CD4-positive, alpha-beta memory T cell (primary cell): ENCODE results near the gene ZNF609. TPM values are rescaled to one million over a fixed set of nuclear protein-coding genes. Genes with fewer than 3 reads are reported as not detected.

Experiments used
- CTCF ChIA-PET: fragments of 350-600 bp; sonication (Branson Sonifier 250); formaldehyde crosslinking; loops from one replicate; lab custom pipeline; 2021; ENCODE audit warnings: inconsistent platforms; ENCODE audit not compliant: partially characterized antibody; lab: Charles Lee
- POLR2A ChIA-PET: fragments of 350-600 bp; sonication (Branson Sonifier 250); formaldehyde crosslinking; loops from one replicate; lab custom pipeline; 2021; ENCODE audit not compliant: partially characterized antibody; lab: Charles Lee
- DNase-seq, 5 donors: peaks; one replicate each; pipeline versions ENCODE4 v3.0.0 to v3.0.0-alpha.2; 2020 to 2022; ENCODE audit warnings: mixed read lengths in 1 of 5
- H3K27ac ChIP-seq: one replicate; pipeline ENCODE4 v1.7.0; 2013; ENCODE audit warnings: low read depth, low read length
- H3K27me3 ChIP-seq: 2 replicates; pipeline ENCODE4 v1.7.0; 2013; ENCODE audit warnings: mild to moderate bottlenecking, low read length, moderate library complexity; ENCODE audit not compliant: insufficient read depth
- H3K36me3 ChIP-seq: 2 replicates; pipeline ENCODE4 v1.7.0; 2013; ENCODE audit warnings: mild to moderate bottlenecking, low read length, moderate library complexity; ENCODE audit not compliant: insufficient read depth
- H3K4me1 ChIP-seq: 2 replicates; pipeline ENCODE4 v1.7.0; 2013; ENCODE audit warnings: mild to moderate bottlenecking, low read length, moderate library complexity; ENCODE audit not compliant: insufficient read depth
- H3K4me3 ChIP-seq, 2 donors: one replicate each; pipeline ENCODE4 v1.7.0; 2013; ENCODE audit warnings: low read length in 2 of 2, mild to moderate bottlenecking in 1 of 2
- H3K9me3 ChIP-seq, 2 donors: one replicate each; pipeline ENCODE4 v1.7.0; 2013; ENCODE audit warnings: low read length in 2 of 2, control low read depth in 1 of 2; ENCODE audit not compliant: control insufficient read depth in 1 of 2
- H3K27ac Mint-ChIP-seq, 7 donors: one replicate each; pipeline ENCODE4 v1.8.0; 2020 to 2021; ENCODE audit warnings: mixed read lengths in 7 of 7, mild to moderate bottlenecking in 6 of 7, inconsistent platforms in 3 of 7, moderate library complexity in 3 of 7
- H3K27me3 Mint-ChIP-seq, 2 donors: one replicate each; pipeline ENCODE4 v1.8.0; 2020 to 2021; ENCODE audit warnings: mixed read lengths in 2 of 2
- H3K36me3 Mint-ChIP-seq, 2 donors: one replicate each; pipeline ENCODE4 v1.8.0; 2020 to 2021; ENCODE audit warnings: mixed read lengths in 2 of 2, inconsistent platforms in 1 of 2, mild to moderate bottlenecking in 1 of 2
- H3K4me1 Mint-ChIP-seq, 4 donors: one replicate each; pipeline ENCODE4 v1.8.0; 2020 to 2021; ENCODE audit warnings: mixed read lengths in 4 of 4, mild to moderate bottlenecking in 1 of 4
- H3K4me3 Mint-ChIP-seq, 8 donors: one replicate each; pipeline ENCODE4 v1.8.0; 2020 to 2021; ENCODE audit warnings: mixed read lengths in 8 of 8, mild to moderate bottlenecking in 7 of 8, moderate library complexity in 6 of 8, inconsistent platforms in 3 of 8
- H3K9me3 Mint-ChIP-seq, 8 donors: one replicate each; pipeline ENCODE4 v1.8.0; 2020 to 2021; ENCODE audit warnings: mixed read lengths in 8 of 8, mild to moderate bottlenecking in 5 of 8, inconsistent platforms in 3 of 8, moderate library complexity in 1 of 8
- intact Hi-C: fragments of 100-400 bp; cut with micrococcal nuclease; formaldehyde crosslinking; loops from one replicate; pipeline ENCODE4 v1.15.1; 2023
- polyA plus RNA-seq, 2 donors: library from polyadenylated mRNA; unstranded; fragments of 300-500 nt; fragmentation: Illumina TruSeq; gene quantifications; one replicate each; pipeline ENCODE4 v1.2.3, GENCODE V29; 2021
- total RNA-seq, 2 experiments: library from RNA; stranded (reverse); gene quantifications; one replicate each; pipeline ENCODE4 v1.2.3, GENCODE V29; 2021

ZNF609 gene
- total and polyA plus RNA-seq, 4 experiments from 2014 or later, result 1.4 to 56.9 (median 35.1) TPM

DNA sequence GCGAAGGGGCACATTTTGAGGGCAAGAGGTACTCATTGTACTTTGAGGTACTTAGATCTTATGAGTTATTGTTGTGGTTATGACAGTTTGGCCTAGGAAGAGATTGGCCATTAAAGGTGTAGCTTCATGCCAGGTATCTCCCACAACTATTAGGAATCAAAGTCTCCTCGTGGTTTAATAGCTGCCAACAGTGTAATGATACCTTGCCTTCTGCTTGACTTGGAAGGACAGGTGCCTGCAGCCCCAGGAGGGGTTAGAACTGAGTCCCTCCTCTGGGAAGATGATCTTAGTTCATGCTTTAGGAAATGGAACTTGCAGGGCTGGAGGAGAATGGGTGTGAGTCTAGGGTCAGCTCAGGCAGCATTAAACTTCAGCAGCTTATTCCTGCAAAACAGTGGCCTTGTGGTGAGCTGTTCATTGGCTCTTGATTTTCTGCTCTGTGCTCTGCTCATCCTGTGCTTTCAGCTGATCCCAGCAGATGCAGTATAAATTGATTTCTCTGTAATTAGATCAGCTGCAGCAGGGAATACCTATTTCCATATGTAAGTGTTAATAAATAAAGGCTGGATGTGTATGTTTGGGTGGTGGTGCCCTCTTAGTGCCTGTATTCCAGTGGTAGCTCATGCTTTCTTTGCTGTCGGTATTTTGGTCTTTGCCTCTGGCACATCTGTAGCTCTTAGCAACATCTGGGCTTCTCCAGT lies 40.5 kb downstream of the ZNF609 start:
- peaks cover 7% of the 10 kb centered on the region for H3K36me3 ChIP-seq
- peaks cover 60 to 89% (median 75%) of the 10 kb centered on the region in 4 donors for H3K4me1 Mint-ChIP-seq
- H3K9me3 Mint-ChIP-seq, result no peaks in the 10 kb centered on the region
- no peak for DNase-seq
- H3K36me3 Mint-ChIP-seq, result peaks cover 39% of the 10 kb centered on the region in 2 donors
- no peaks in the 10 kb centered on the region for H3K27me3 Mint-ChIP-seq
- no peak overlapping the region for H3K4me3 ChIP-seq
- POLR2A ChIA-PET, result interaction anchor here (0.6 to 1.4 kb wide), 6 partner anchors 13 to 135 kb away, joined by 3 to 4 read pairs (median 3); no protein-coding TSS in a partner anchor
- H3K27ac ChIP-seq, result peak overlapping the region; percentile 22
- H3K27me3 ChIP-seq, result no peaks in the 10 kb centered on the region
- peak overlapping the region in 4 of 8 donors; percentile 29 to 73 (median 48) for H3K4me3 Mint-ChIP-seq
- peaks cover 66% of the 10 kb centered on the region for H3K4me1 ChIP-seq
- intact Hi-C loops, result no loop called here
- peak overlapping the region; percentile 68 to 90 (median 87) for H3K27ac Mint-ChIP-seq
- H3K9me3 ChIP-seq, result no peaks in the 10 kb centered on the region
- CTCF ChIA-PET, result interaction anchor here (0.6 to 2.2 kb wide), 3 partner anchors 17 to 1884 kb away, joined by 3 to 7 read pairs (median 3); no protein-coding TSS in a partner anchor

DNA sequence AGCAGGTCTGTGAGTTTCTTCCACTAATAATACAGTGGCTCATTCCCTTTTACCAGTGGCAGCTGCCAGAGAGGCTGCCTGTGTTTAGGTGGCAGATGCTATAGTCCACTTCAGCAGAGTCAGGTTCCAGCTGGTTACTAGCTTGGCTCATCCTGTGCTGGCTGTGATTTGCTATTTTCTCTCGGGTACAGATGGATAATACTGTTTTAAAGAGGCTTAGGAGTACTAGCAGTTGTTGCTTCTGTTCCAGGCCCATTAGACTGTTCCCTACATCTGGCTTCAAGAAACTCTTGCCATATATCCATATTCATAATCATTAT lies 41.0 kb downstream of the ZNF609 start:
- Histone ChIP-seq H3K4me3 (no peak overlapping the region), H3K27me3 (no peaks in the 10 kb centered on the region), H3K4me1 (peaks cover 66% of the 10 kb centered on the region), H3K36me3 (peaks cover 7% of the 10 kb centered on the region), H3K9me3 (no peaks in the 10 kb centered on the region), H3K27ac (peak overlapping the region; percentile 22)
- CTCF ChIA-PET, result interaction anchor here (0.8 to 2.2 kb wide), 2 partner anchors 17 to 73 kb away, joined by 3 to 7 read pairs; no protein-coding TSS in a partner anchor
- POLR2A ChIA-PET, result interaction anchor here (0.8 to 1.4 kb wide), 5 partner anchors 12 to 134 kb away, joined by 3 to 4 read pairs (median 3); no protein-coding TSS in a partner anchor
- intact Hi-C loops, result no loop called here
- no peaks in the 10 kb centered on the region for H3K27me3 Mint-ChIP-seq
- H3K4me1 Mint-ChIP-seq, result peaks cover 60 to 84% (median 70%) of the 10 kb centered on the region in 4 donors
- peaks cover 35% of the 10 kb centered on the region in 2 donors for H3K36me3 Mint-ChIP-seq
- no peak for DNase-seq
- no peaks in the 10 kb centered on the region for H3K9me3 Mint-ChIP-seq
- peak overlapping the region in 4 of 8 donors; percentile 29 to 73 (median 48) for H3K4me3 Mint-ChIP-seq
- H3K27ac Mint-ChIP-seq, result peak overlapping the region; percentile 68 to 90 (median 87)

DNA sequence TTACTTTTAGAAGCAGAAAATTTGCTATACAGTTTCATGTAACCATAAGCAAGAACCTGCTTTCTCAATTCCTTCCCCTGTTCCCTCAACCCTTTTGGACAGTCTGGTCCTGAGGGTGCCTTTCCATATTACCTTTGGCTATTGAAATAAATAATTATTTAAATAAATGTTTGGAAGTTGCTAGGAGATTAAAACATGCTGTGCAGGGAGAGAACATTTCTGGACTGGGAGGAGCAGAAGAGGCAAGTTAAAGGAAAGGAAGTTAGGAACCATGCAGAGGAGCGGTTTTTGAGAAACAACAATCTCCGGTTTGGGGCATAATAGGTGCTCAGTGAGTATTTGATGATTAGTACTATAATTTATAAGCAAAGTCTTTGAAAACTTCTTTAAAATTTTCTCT lies 41.8 kb downstream of the ZNF609 start:
- Histone ChIP-seq H3K27me3 (no peaks in the 10 kb centered on the region), H3K9me3 (no peaks in the 10 kb centered on the region), H3K27ac (peak overlapping the region; percentile 52), H3K4me1 (peaks cover 72% of the 10 kb centered on the region), H3K4me3 (no peak overlapping the region), H3K36me3 (peaks cover 7% of the 10 kb centered on the region)
- no peaks in the 10 kb centered on the region for H3K9me3 Mint-ChIP-seq
- CTCF ChIA-PET, result interaction anchor here (0.5 to 2.5 kb wide), 4 partner anchors 18 to 151 kb away, joined by 3 to 13 read pairs (median 6); no protein-coding TSS in a partner anchor
- intact Hi-C loops, result loop anchor here (2.0 kb wide), 1 partner anchor 41 kb away; the partner anchor contains the start of gene ZNF609
- DNase-seq, result no peak
- POLR2A ChIA-PET, result interaction anchor here (1.1 to 2.3 kb wide), 3 partner anchors 12 to 40 kb away, joined by 3 to 10 read pairs (median 3); no protein-coding TSS in a partner anchor
- peak overlapping the region; percentile 68 to 94 (median 84) for H3K27ac Mint-ChIP-seq
- H3K4me1 Mint-ChIP-seq, result peaks cover 64 to 88% (median 73%) of the 10 kb centered on the region in 4 donors
- H3K36me3 Mint-ChIP-seq, result peaks cover 33 to 35% of the 10 kb centered on the region in 2 donors
- no peaks in the 10 kb centered on the region for H3K27me3 Mint-ChIP-seq
- peak overlapping the region in 6 of 8 donors; percentile 36 to 80 (median 59) for H3K4me3 Mint-ChIP-seq

DNA sequence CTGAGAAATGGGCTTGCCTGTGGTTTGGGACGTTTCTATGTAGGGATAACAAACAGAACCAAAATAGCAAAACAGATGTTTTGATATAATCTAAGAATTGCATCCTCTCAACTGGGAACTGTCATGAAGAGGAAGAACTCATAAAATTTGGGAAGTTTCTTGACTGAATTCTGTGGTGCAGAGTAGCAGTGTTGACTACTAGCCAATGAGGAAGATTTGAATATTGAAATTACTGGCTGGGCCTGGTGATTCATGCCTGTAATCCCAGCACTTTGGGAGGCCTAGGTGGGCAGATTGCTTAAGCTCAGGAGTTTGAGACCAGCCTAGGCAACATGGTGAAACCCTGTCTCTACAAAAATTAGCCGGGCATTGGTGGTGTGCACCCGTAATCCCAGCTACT lies 42.2 kb downstream of the ZNF609 start:
- H3K4me3 ChIP-seq, result no peak overlapping the region
- peaks cover 31 to 38% of the 10 kb centered on the region in 2 donors for H3K36me3 Mint-ChIP-seq

DNA sequence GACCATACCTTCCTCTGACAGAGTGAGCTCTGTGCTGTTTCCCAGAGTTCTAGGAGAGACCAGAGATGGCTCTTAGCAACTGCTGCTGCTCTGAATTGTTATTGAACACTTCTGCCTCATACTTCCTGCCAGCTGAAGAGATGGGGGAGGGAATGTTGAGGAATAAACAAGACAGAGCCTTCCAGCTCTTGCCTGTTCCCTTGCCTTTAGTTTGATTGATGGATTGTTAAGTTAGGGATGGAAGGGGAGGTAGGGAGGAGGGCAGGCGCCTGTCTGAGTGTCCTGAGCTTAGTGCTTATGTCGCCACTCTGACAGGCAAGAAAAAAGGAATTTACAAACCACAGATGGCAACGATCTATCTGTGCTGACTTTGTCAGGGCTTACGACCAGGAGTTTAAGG lies 42.8 kb downstream of the ZNF609 start:
- Histone ChIP-seq H3K4me1 (peaks cover 82% of the 10 kb centered on the region), H3K36me3 (peaks cover 7% of the 10 kb centered on the region), H3K9me3 (no peaks in the 10 kb centered on the region), H3K4me3 (peak overlapping the region; percentile 23 to 30), H3K27me3 (no peaks in the 10 kb centered on the region), H3K27ac (peak overlapping the region; percentile 52)
- Mint-ChIP-seq H3K4me3 (peak overlapping the region; percentile 49 to 80 (median 68)), H3K27ac (peak overlapping the region; percentile 68 to 94 (median 84)), H3K36me3 (peaks cover 31 to 39% of the 10 kb centered on the region in 2 donors), H3K4me1 (peaks cover 68 to 91% (median 80%) of the 10 kb centered on the region in 4 donors), H3K27me3 (no peaks in the 10 kb centered on the region), H3K9me3 (no peaks in the 10 kb centered on the region)
- ChIA-PET CTCF (interaction anchor here (0.6 to 2.5 kb wide), 7 partner anchors 9 to 150 kb away, joined by 3 to 13 read pairs (median 3); no protein-coding TSS in a partner anchor), POLR2A (interaction anchor here (0.6 to 2.3 kb wide), 20 partner anchors 9 to 164 kb away, joined by 3 to 14 read pairs (median 4); partner anchors contain the start of genes TRIP4 and ZNF609)
- peak in 1 of 5 donors; percentile 20 for DNase-seq
- intact Hi-C loops, result loop anchor here (2.0 kb wide), 1 partner anchor 42 kb away; the partner anchor contains the start of gene ZNF609

More for the DNA sequence above, 42.2 kb downstream of the ZNF609 start:
- Mint-ChIP-seq H3K4me1 (peaks cover 66 to 88% (median 76%) of the 10 kb centered on the region in 4 donors), H3K9me3 (no peaks in the 10 kb centered on the region), H3K4me3 (peak overlapping the region in 7 of 8 donors; percentile 49 to 80 (median 69)), H3K27me3 (no peaks in the 10 kb centered on the region), H3K27ac (peak overlapping the region; percentile 68 to 94 (median 84))
- peaks cover 7% of the 10 kb centered on the region for H3K36me3 ChIP-seq
- H3K27me3 ChIP-seq, result no peaks in the 10 kb centered on the region
- DNase-seq, result no peak
- intact Hi-C loops, result loop anchor here (2.0 kb wide), 1 partner anchor 42 kb away; the partner anchor contains the start of gene ZNF609
- POLR2A ChIA-PET, result interaction anchor here (0.6 to 2.3 kb wide), 8 partner anchors 11 to 149 kb away, joined by 3 to 14 read pairs (median 8); partner anchors contain the start of gene ZNF609
- H3K27ac ChIP-seq, result peak overlapping the region; percentile 52
- CTCF ChIA-PET, result interaction anchor here (1.3 to 2.5 kb wide), 4 partner anchors 8 to 151 kb away, joined by 3 to 13 read pairs (median 4); no protein-coding TSS in a partner anchor
- no peaks in the 10 kb centered on the region for H3K9me3 ChIP-seq
- H3K4me1 ChIP-seq, result peaks cover 76% of the 10 kb centered on the region

- intact Hi-C loops, result loop anchor here (2.0 kb wide), 1 partner anchor 43 kb away; the partner anchor contains the start of gene ZNF609
- H3K4me1 Mint-ChIP-seq, result peaks cover 66 to 91% (median 79%) of the 10 kb centered on the region in 4 donors
- Histone ChIP-seq H3K9me3 (no peaks in the 10 kb centered on the region), H3K4me3 (peak overlapping the region in 1 of 2 donors; percentile 30), H3K27me3 (no peaks in the 10 kb centered on the region), H3K36me3 (peaks cover 7% of the 10 kb centered on the region), H3K27ac (peak overlapping the region; percentile 52), H3K4me1 (peaks cover 85% of the 10 kb centered on the region)
- POLR2A ChIA-PET, result interaction anchor here (0.8 to 2.3 kb wide), 19 partner anchors 8 to 164 kb away, joined by 3 to 14 read pairs (median 4); partner anchors contain the start of genes TRIP4 and ZNF609
- peaks cover 27 to 37% of the 10 kb centered on the region in 2 donors for H3K36me3 Mint-ChIP-seq
- H3K27ac Mint-ChIP-seq, result peak overlapping the region; percentile 68 to 94 (median 84)
- peak in 4 of 5 donors; percentile 25 to 41 (median 38) for DNase-seq
- no peaks in the 10 kb centered on the region for H3K9me3 Mint-ChIP-seq
- CTCF ChIA-PET, result interaction anchor here (0.6 to 2.5 kb wide), 8 partner anchors 9 to 150 kb away, joined by 3 to 13 read pairs (median 4); no protein-coding TSS in a partner anchor
- H3K27me3 Mint-ChIP-seq, result no peaks in the 10 kb centered on the region
- H3K4me3 Mint-ChIP-seq, result peak overlapping the region; percentile 49 to 80 (median 68)
Observed at GRCh38 chr15:64503640-64504039, 43.3 kb downstream of the ZNF609 start.
